K562 treated with DMSO at 1 percent for 12 hours (cell line): ENCODE results near the gene NLRP1. TPM values are rescaled to one million over a fixed set of nuclear protein-coding genes. Genes with fewer than 3 reads are reported as not detected.

Experiments used
- total RNA-seq: library from RNA; unstranded; fragments of 300-600 nt; gene quantifications from 2 replicates; pipeline ENCODE4 v1.2.3, GENCODE V29; 2022; ENCODE audit not compliant: insufficient read depth

NLRP1 gene
- 24.5 and 84.7 TPM in 2 replicates for total RNA-seq

DNA sequence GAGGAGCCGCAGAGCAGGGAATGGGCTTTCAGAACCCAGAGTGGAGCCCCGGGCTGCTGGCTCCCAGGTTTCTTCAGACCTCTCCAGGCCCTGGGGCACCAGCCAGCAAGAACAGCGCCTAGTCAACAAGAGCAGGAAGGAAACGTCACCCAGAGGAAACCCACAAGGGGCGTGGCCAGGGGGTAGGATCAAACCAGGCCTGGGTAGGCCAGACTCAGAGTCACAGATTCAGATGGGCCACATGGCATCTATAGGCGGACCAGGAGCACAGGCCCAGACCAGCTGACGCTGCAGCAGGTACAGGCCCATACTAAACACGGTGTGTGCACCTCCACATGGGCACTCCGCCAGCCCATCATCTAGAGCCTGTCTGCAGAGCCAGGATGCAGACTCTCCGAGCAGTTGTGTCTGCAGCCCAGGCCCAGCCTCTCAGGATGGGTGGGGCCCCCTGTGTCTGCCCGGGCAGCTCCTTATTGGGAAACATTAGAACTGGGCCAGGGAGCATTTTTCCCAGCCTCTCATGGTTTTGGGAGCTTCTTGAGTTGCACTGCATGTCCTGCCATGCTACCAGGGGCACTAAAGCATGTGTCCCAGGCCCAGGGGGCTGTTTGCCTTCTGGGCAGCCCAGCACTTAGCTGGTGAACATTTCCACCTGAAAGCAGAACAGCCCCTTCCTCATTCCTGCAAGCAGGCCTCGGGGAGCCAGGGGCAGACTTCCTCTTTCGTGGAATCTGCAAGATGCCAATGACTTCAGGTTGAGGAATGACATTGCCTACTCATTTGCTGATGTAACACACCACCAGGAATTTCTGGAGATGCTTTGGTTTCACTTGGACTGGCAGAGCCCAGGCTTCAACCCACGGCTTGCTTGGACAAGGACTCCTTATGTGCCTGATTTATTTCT lies at the start of gene NLRP1:
Gene NLRP1 (minus strand): TSS at position 127 of the 904 bp plus-strand sequence. CDS start 552 bp downstream, outside the sequence.

DNA sequence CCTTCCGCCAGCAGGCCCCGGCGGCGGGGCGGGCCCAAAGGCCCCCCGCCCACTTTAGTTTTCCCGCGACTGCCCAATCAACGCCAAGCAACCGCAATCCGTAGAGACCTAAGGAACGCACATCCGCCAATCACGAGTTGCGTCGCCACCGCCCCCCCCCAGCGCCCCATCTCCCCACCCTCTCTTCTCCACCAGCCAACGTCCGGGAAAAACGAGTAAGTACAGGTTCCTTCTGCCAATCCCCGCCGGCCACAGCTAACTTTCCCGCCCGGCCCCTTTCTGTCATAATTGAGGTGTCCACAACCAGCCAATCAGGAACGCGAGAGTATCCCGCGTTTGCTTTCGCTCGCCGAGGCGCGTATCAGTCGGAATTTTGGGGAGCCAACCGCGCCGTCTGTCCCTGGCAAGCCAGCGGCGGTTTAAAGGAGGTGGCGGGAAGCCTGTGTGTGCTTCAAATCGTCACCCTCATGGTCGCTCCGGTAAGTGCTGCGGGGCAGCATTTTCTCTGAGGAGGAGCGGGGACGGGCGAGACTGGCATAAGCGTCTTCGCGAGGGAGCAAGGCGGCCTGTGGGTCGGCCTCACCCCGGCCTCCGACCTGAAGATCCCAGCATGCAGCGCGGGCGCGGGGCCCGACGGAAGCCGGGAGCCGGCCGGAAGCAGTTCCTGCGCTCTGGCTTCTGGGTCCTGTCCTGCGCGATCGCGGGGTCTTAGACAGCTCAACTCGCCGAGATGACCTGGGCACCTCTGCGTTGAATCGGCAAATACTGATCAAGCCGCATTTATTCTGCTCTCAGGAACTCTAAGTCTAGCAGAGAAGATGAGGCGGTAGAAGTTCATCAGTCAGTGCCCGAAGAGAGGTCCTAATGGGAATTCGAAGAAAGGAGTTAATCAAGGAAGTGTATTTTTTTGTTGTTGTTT lies 97.8 kb downstream of the NLRP1 start, which contains the start of gene MIS12:
Gene MIS12 (plus strand): TSS at position 361 of the 919 bp plus-strand sequence. CDS start 2,297 bp downstream, outside the sequence.

DNA sequence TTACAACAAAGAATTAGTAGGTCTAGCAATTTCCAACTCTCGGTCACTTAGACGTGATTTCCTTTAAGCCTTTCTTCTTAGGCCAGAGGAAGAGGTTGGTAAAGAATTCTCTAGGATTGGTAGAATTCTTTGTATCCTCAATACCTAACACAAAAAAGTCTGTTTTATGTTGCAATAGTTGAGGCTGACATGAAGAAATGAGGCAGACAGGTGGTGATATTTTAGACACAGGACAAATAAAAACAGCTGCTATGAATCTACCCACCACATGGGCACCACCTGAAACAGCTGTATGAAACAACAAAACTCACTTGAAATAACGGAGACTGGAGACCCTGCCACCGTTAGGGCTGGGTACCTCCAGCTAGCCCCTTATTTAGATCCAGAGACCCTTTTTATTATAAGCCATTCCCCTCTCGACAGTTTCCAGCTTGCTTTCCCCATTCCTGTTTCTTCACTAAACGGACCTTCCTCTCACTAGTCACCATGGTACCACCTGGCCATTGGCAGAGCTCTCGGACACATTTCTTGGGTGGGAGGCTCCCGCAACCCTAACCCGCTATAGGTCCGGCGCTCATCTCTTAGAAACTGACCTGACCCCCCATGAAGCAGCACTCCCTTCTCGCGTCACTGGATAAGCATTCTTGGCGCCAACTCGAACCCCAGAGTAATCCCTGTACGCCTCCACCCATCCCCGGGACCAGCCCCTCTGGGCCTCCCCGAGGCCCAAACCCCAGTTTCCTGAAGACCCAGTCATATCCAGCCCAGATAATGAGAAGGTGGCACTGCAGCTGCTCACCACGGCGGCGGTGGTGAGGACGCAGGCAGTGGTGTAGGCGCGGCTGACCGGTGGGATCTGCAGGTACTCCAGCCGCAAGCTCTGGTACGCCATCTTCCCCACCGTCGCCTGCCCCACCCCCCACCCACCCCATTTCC lies 98.8 kb downstream of the NLRP1 start, which contains the start of gene DERL2:
Gene DERL2 (minus strand): TSS at position 909 of the 936 bp plus-strand sequence. CDS start 17 bp downstream, at position 892.

Other genes with a start within 250 kb of the NLRP1 start
- 25.4 and 41.6 TPM in 2 replicates for gene NUP88, start 164.8 kb downstream of the NLRP1 start, total RNA-seq
- gene RPAIN, start 164.3 kb downstream of the NLRP1 start, total RNA-seq, result 31.2 and 31.8 TPM in 2 replicates
- gene C1QBP, start 145.4 kb downstream of the NLRP1 start, total RNA-seq, result 134 and 138 TPM in 2 replicates
- gene DHX33, start 115.5 kb downstream of the NLRP1 start, total RNA-seq, result 1.1 and 4.0 TPM in 2 replicates
- 9.3 and 30.1 TPM in 2 replicates for gene DERL2, start 98.3 kb downstream of the NLRP1 start, total RNA-seq
- gene MIS12, start 97.9 kb downstream of the NLRP1 start, total RNA-seq, result 8.9 and 19.0 TPM in 2 replicates